Spleen (tissue), 7 donors: ENCODE measurements around the gene DYNLT1.

Source experiments
- CTCF ChIP-seq, 11 experiments: fragments of 200-600 bp in 7 of 11; fragments of 450-650 bp in 4 of 11; sonication (generic) in 4 of 11; IDR thresholded peaks in 8 of 11; conservative IDR thresholded peaks in 3 of 11; 1 replicate in 7 of 11; 2 replicates in 4 of 11; pipeline versions ENCODE4 v1.4.0 to v1.8.0; 2016 to 2021; ENCODE audit warnings: antibody characterized with exemption in 11 of 11, inconsistent platforms in 4 of 11, mild to moderate bottlenecking in 1 of 11
- POLR2A ChIP-seq, 3 donors: fragments of 450-650 bp; IDR thresholded peaks; one replicate each; pipeline ENCODE4 v1.5.1; 2017; ENCODE audit warnings: antibody characterized with exemption in 3 of 3, mild to moderate bottlenecking in 1 of 3
- POLR2AphosphoS5 ChIP-seq, 3 donors: sonication (generic); formaldehyde crosslinking; IDR thresholded peaks; one replicate each; pipeline ENCODE4 v1.5.1; 2017; ENCODE audit warnings: antibody characterized with exemption in 3 of 3
- donor health status: DM: no; HTN: no; CAD: no; lungs with moderate emphysema.
- donor health status: DM: no; HTN: no; CAD: no.
- donor health status: DM: no; HTN: no; CAD: no.

DNA sequence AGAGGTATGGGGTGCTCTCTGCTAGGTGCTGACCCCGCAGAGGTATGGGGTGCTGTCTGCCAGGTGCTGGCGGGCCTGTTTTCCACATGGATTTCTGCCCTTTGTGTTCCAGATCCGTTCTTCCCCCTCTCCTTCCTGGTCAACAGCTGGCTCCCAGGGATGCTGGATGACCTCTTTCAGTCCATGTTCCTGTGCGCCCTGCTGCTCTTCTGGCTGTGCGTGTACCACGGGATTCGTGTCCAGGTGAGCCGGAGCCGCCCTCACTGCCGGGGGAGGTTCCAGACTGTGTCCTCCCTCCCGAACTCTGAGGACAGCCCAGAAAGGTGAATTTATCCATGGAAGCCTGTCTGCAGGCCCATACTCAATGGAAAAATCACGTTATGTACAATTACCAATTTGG lies 36.3 kb downstream of the DYNLT1 start:
- no peak for TF ChIP-seq CTCF (IDR thresholded peaks at IDR 0.05 in 8 of 11, conservative IDR thresholded peaks at IDR 0.05 in 3 of 11)
- TF ChIP-seq POLR2AphosphoS5 (IDR thresholded peaks at IDR 0.05) = no peak
- no peak for TF ChIP-seq POLR2A (IDR thresholded peaks at IDR 0.05)
